Measurements from ENCODE around the gene IGFALS.
A peak's percentile ranks its signal among the peaks of the same experiment; 100 is the strongest.

Gene IGFALS

DNA sequence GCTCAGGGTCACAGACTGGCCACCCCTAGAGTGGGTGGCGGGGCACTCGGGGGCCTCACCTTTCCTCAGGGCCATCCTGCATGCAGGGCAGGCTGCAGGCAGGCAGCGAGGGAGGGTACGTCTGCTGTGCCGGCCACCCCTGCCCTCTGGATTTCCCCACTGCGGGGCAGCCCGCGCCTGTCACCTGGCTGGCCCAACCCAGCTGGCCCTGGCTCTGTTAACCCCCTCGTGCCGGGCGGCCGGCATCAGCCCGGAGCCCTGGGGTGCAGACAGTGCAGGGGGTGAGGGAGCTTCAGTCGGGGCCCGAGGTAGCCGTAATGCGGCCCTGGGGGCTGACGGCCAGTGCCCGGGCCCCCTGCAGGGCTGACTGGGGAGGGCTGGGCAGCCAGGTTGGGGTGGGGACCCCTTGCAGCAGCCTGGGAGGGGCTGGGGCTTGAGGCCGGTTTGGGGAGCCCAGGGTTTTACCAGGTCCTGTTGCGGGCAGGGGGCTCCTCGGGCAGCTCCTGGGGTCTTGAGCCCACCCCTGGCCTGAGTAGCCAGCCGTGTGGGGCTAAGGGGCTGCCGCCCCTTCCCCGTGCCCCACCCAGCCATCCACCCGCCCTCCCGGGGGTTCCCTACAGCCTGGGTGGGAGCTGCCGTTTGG, at the start of gene IGFALS:
TSS of gene IGFALS (minus strand) at position 128 of the 643 bp plus-strand sequence. CDS start at position 75, 53 bp downstream.
- no peak for DNase-seq (ENCODE audit: low spot score)

DNA sequence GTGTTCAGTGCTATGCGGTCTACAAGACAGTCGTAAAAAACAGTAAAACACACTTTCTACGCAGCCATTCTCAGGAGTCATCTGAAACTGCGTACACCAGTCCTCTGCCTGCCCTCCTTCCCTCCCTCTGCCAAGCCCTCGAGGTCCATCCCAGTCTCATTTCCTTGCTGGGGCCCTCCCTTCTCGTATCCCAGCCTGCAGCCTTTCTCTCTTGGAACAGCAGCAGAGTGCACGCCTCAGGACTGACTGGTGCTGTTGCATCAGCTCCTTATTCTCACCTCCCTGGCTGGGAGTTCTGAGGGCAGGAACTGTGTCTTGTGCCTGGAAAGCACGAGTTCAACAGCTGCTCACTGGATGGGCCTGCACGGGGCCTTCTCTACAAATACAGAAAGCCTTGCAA, 46.0 kb upstream of the IGFALS start:
- no peak for DNase-seq (ENCODE audit: low spot score)

DNA sequence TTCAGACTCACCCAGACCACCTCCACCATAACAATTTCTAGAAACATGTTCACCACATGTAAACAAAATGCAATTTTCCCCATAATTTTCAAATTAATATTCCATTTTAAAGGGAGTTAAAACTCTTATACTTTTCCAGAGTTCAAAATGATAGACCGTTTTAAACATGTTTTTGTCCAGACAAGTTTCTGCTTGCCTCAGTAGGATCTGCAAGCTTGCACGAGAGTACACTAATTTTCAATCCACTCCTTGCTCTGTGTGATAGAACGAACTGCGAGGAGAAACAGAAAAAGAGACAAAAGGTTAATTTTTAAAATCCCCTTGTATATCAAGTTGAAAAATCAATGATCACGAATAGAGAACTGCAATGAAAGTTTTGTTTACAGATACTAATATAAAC, 40.6 kb upstream of the IGFALS start:
- DNase-seq (ENCODE audit: low spot score): no peak

DNA sequence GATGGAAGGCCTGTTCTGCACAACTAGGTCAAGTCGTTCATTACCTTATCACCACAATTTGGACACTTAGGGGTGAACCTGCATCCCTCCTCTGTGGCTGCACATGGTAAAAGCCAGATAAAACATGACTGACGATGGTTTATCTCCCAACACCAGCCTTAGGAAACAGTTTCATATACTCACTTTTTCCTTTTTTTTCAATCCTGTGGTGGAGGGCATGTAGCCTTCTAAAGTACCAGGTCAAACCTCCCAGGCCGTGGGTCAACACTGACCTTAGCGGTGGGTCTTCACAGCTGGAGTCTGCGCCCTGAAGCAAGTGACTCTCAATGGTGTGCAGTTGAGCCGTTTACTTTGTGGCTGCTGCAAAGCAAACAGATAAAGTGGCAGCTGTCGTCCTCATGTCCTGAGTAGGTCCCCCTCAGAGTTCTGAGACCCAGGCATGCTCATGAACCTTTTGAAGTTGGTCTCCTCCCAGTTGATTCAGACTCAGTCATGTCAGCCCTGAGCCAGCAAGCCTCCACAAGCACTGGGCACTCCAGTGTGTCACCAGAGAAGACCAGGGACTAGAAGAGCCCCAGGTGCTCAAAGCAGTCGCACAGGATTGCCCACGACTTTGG, 39.4 kb upstream of the IGFALS start:
- no peak for DNase-seq (ENCODE audit: low spot score)

DNA sequence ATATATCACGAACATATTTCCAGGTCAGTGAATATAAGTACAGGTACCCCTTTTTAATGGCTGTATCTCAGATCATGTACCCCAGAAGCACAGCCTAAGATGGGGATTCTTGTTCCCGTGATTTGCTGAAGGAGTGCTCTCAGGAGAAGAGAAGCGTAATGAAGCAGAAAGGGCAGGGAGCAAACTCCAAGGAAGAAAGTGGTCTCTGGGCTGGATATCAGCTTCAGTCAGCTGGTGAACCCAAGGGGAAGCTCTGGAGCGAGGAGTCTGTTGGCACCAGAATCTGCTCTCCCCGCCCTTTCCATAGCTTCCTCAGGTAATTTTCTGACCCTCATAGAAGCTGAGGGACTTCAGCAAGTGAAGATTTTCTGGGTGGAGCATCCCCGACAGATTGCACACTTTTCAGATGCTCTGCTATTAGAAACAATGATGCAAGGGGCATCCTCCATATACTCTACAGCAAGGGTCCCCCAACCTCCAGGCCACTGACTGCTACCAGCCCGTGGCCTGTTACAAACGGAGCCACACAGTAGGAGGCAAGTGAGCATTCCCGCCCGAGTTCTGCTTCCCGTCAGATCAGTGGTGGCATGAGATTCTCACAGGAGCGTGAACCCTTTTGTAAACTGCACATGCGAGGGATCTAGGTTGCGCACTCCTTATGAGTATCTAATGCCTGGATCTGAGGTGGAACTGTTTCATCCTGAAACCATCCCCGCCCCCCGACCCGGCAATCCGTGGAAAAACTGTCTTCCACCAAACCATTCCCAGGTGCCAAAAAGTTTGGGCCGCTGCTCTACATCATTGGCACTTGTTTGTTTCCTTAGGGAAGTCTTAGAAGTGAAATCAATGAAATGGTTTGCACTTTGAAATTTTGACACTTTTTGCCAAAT, 37.9 kb upstream of the IGFALS start:
- no peak for DNase-seq (ENCODE audit: low spot score)

DNA sequence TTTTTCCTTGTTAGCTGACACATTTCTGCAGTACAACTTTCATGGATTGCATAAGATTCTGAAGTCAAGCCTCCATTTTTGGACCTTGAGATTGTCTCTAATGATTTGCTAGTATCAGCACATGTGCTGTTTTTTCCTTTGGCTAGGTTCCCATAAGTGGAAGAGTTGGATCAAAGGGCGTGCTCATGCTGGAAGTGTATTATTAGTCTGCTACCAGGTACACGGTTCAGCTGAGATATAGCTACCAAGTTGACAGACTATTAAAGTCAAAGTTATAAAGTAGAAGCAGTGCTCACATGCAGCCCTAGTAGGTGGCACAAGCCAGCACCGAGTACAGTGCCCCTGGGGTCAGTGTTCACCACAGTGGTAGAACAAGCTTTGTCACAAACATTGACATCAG, 36.7 kb upstream of the IGFALS start:
- DNase-seq (ENCODE audit: low spot score): no peak

DNA sequence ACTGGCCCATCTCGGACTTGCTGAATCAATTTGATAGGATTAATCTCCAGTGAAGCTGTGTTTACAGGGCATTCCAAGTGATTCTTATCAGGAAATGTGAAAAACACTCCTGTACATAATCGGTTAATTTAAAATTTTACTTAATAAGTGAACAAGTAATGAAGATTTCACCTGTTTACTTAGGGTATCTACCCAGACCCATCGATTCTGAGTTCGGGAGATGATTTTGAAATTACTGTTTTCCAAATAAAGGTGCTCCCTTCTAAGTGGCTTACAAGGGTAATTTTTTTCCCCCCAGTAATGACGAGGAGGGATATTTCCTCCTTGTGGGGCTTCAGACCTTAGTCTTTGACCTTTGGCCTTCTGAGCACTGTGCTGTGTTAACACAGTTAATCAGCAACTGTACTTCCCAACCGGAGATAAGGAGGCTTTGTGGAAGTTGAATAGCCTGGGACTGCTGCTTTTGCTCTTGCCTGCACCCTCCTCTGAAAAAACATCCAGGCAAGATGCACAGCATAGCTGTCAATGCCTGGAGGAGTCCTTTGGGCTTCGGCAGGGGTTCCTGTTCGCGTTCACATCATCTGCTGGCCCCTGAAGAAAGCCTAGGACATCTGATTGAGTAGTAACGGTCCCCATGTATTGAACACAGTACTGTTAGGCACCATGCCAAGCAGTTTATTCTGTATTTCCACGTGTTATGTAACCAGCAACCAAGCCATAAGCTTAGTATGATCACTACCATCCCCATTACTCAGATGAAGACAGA, 35.3 kb upstream of the IGFALS start:
- no peak for DNase-seq (ENCODE audit: low spot score)

DNA sequence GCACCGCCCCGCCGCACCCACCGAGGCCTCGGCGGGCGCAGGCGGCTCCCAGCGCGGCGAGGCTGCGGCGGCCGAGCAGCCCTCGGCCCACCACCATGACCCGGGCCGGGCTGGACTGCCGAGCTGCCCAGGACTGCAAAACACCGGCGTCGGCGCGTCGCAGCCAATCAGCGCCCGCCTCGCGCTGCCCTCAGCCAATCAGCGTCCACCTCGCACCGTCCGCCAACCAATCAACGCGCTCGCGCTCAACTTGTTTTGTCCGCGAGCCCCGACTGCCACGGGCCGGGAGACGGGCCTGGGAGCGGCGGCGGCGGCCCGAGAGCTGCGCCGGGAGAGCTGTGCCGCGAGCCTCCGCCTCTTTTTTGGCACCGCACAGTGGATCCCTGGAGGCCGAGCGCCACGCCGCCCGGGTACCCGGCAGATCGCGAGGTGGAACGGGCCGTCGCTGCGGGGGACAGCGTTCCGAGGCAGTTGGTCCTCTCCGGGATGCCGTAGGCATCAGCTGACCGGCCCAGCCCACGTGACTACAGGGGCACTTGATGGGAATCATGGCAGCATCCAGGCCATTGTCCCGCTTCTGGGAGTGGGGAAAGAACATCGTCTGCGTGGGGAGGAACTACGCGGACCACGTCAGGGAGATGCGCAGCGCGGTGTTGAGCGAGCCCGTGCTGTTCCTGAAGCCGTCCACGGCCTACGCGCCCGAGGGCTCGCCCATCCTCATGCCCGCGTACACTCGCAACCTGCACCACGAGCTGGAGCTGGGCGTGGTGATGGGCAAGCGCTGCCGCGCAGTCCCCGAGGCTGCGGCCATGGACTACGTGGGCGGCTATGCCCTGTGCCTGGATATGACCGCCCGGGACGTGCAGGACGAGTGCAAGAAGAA, 33.4 kb upstream of the IGFALS start, which contains the start of the genes FAHD1 and HAGH:
TSS of gene FAHD1 (plus strand) at position 516 of the 883 bp plus-strand sequence. CDS start at position 549, 33 bp downstream.
TSS of gene HAGH (minus strand) at position 135 of the 883 bp plus-strand sequence. CDS start at position 97, 38 bp downstream.
- DNase-seq (ENCODE audit: low spot score): peak; percentile 89

DNA sequence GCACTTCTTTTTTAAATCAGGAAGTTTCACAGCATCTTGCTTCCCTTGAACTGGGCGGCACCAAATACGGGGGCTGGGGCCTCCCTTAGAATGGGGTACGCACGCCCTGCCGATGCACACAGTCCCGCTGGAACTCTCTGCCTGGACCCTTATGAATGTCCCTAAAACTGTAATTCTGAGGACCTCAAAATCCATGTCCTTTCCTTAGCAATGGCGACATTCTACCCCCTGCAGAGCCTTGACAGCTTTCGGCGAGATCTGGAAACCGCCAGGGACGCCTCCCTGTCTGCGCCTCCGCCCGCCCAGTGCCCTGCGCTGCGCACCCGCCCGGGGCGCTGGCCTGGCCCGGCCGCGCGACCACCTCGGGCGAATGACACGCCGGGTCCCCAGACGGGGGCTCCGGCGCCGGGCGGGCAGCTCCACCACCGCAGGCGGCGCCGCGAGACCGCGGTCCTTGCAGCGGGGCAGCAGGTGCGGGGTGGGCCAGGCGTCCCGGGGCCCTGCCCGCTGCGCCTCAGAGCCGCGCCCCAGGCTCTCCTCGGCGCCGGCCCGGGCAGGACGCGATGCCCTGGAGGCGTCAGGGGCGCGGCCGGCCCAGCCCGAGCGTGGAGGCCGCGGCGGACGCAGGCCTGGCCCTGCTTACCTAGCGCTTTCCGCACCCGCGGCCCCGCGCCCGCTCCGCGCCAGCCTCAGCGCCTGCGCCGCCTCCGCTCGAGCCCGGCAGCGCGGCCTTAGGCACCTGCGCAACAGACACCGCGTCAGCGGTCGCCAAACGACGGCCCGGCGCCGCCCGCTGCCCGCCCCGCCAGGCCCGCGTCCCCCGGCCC, 32.6 kb upstream of the IGFALS start:
- DNase-seq (ENCODE audit: low spot score): peak; percentile 73

DNA sequence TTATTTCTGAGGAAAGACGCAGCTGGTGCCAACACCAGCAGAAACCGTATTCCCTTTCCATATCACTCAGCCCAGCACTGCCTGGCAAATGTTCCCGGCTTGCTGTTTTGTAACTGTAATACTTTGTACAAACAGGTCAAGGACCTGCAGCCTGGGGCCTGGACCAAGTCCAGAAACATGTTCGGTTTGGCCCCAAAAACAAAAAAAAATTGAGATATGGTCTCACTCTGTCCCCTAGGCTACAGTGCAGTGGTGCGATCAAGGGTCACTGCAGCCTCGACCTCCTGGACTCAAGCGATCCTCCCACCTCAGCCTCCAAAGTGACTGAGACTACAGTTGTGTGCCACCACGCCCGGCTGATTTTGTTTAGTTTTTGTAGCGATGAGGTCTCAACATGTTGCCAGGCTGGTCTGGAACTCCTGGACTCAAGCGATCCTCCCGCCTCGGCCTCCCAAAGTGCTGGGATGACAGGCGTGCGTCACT, 31.9 kb upstream of the IGFALS start:
- DNase-seq (ENCODE audit: low spot score): no peak

DNA sequence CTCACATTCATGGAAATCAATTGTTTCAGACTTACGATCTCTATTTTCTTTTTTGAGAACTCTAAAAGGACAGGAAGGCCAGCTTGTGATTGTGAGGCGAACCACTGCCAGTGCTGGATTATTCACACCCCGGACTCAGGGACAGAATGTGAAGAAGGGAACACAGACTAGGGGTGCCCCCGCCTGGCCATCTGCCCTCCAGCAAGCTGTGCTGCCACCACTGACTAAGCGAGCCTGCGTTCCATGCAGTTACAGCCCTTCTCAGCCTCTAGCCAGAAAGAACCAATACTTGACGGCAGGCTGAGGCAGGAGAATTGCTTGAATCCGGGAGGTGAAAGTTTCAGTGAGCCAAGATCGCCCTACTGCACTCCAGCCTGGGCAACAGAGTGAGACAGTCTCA, 30.3 kb upstream of the IGFALS start:
- DNase-seq (ENCODE audit: low spot score): peak; percentile 58

DNA sequence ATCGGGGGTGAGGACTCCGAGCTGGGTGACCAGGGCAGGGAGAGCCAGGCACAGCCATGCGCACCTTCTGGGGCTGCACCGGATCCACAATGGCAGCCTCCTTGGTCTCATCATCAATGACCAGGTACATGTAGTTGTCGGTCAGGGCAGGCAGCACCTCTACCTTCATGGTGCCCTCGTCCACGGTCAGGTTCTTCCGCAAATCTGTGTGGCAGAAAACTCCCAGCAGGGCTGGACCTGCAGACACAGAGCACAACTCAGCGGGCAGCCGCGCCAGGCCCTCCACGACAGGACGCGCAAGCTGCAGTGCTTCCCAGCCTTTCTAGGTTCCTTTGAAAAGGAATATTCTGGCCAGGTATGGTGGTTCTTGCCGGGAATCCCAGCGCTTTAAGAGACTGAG, 29.3 kb upstream of the IGFALS start:
- DNase-seq (ENCODE audit: low spot score): no peak

DNA sequence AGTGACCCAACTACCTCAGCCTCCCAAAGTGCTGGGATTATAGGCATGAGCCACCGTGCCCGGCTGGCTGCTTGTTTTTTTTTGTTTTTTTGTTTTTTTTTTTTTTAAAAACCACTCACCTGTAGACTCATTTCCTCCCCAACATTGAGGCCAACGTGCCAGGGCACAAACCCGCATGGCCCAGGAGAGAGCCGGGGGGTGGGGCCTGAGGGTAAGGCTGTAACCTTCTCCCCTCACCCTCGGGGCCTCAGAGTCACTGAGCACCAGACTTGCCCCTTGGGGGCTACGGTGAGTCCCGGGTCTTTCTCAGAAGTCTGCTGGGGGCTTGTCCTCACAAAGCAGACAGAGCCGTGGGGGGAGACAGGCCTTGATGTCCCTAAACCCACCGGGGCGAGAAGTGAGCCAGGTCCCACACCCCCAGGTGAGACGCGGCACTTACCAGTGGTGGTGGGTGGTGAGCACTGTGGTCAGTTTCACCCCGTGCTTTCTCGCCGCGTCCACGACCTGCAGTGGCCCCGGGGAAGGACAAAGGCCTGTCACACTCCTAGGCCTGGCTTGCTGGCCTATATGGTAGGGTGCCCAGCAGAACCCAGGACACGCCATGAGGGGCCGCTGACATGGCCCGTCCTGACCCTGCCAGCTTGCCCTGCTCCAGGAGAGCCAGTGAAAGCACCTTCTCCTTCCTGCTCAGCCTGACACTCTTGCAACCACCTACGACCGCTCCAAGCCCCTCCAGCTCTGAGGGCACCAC, 28.5 kb upstream of the IGFALS start:
- no peak for DNase-seq (ENCODE audit: low spot score)

DNA sequence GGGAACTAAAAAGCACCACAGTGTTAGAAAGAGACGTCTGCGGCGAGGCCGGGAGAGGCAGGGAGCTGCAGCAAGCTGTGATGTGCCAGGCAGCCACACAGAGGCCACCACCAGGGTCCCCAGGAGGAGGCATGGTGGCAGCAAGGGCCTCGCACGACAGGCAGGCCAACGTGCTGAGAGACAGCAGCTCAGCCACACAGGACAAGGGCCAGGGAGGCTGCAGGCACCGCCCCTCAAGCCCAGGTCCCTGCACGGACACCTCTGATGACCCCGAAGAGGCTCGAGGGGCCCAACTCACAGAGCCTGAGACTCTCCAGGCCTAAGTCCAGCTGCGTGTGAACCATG, 27.4 kb upstream of the IGFALS start:
- no peak for DNase-seq (ENCODE audit: low spot score)

DNA sequence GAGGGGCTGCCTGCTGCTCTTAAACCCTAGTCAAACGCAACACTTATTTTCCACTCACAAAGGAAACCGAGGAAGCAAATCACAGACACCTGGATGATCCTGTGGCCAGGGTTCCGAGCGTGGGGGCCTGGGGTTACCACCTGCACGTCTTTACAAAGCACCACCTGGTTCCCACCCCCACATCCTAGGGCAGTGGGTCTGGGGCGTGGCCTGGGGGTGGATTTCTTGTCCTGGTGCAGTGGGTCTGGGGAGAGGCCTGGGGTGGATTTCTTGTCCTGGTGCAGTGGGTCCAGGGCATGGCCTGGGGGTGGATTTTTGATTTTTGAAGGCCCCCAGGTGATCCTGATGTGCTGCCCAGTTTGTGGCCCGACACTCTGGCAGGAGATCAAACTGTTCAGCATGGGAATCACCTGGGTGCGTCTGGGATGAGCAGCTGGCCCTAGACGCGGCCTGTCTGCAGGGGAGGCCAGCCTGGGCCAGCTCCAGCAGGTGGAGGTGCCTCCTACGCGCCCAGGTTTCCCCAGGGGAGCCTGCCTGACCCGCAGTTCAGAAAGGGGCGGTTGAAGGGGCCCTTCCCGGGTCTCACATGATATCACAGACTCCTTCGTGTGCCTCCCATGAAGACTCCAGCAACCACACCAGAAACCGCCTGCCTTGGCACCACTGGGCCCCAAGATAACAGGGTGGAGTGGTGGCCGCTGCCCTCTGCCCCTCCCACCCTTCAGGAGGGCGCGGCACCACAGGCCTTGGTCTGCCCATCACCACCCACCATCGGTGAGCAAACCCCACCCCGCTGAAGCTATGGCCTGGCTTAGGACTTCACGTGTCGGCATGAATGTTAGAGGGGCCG, 26.8 kb upstream of the IGFALS start:
- no peak for DNase-seq (ENCODE audit: low spot score)

DNA sequence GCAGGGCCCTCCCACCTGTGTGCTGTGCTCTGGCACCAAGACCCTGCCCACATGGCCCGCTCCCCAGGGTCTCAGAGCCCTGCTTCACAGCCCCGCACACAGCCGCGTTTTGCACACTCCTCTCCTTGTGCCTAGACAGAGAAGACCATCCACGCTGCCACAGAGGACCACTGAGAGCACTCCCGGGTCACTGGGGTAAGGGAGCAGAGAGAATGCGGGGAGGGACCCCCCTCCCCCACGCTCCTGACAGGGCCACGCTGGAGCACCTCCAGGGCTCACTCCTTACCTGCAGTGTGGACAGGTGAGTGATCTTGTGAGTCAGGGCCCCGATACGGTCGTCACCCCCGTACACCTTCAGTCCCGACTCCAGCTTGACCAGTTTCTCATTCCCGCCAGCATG, 26.1 kb upstream of the IGFALS start:
- DNase-seq (ENCODE audit: low spot score): no peak

DNA sequence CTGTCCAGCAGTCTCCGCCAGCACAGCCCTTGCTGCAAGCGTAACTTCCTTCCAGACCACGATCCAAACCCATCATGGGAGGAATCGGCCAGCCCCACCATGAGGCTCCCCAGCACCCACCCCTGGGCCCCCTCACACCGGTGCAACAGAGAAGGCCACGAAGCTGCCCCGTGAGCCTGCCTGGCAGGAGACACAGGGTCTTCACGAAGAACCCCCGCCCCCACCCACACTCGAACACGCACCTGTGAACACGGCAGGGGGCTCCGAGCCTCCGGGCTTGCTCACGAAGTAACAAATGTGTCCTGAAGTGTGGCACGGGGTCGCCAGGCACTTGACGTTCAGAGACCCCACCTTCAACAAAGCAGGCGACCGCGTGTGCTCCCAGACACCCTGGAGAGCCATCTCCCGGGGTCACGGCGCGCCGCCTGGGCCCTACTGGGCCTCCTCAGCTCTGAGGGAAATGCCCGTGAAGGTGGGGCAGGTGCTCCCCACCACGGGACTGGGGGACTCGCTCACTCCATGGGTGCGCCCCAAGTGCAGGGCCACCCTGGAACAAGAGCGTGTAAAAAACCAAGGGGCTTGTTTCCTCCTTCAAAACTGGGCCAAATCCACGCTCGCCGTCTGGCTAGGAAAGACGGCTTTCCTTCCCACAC, 25.5 kb upstream of the IGFALS start:
- no peak for DNase-seq (ENCODE audit: low spot score)
